Choroid plexus epithelial cell (primary cell): ENCODE results near the gene ARHGAP18.

Experiments
- DNase-seq: peaks from one replicate; pipeline ENCODE4 v3.0.0-alpha.2; 2010; ENCODE audit warnings: low read depth
- H3K4me3 ChIP-seq: 2 replicates; pipeline ENCODE4 v1.5.1; 2011; ENCODE audit warnings: low read depth, mild to moderate bottlenecking, control low read depth, low read length, moderate library complexity
- TF ChIP-seq, protein P1 (sequence below): conservative IDR thresholded peaks from 2 replicates; pipeline ENCODE4 v1.5.1; 2011; ENCODE audit warnings: low read depth, mild to moderate bottlenecking, control low read depth, inconsistent platforms, low read length, moderate library complexity

ARHGAP18 gene

GRCh38 chr6:129736105-129736504 lies 26.1 kb upstream of the ARHGAP18 start:
- no peak overlapping the region for H3K4me3 ChIP-seq
- DNase-seq: no peak
- TF ChIP-seq, protein P1, sequence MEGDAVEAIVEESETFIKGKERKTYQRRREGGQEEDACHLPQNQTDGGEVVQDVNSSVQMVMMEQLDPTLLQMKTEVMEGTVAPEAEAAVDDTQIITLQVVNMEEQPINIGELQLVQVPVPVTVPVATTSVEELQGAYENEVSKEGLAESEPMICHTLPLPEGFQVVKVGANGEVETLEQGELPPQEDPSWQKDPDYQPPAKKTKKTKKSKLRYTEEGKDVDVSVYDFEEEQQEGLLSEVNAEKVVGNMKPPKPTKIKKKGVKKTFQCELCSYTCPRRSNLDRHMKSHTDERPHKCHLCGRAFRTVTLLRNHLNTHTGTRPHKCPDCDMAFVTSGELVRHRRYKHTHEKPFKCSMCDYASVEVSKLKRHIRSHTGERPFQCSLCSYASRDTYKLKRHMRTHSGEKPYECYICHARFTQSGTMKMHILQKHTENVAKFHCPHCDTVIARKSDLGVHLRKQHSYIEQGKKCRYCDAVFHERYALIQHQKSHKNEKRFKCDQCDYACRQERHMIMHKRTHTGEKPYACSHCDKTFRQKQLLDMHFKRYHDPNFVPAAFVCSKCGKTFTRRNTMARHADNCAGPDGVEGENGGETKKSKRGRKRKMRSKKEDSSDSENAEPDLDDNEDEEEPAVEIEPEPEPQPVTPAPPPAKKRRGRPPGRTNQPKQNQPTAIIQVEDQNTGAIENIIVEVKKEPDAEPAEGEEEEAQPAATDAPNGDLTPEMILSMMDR: no peak

- no peak overlapping the region for H3K4me3 ChIP-seq
- DNase-seq: no peak
- TF ChIP-seq, protein P1: no peak
Measured at GRCh38 chr6:129733290-129733689, 23.3 kb upstream of the ARHGAP18 start.

DNA sequence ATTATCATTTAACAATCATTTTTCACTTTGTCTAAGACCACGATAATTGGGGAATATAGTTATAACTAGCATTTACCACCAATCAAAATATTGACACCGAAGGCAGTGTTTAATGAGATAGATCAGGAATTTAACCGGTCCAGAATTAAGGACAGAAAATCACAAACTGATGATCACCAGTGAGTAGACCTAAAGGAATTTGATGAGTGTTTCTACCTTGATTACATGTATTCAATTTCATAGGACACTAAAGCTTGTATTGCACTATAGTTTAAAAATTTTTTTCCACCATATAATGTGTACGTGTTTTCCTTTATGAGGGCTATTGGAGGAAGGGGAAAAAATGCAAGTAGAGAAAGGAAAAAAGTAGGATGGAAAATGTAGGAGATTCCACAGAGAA lies 22.6 kb upstream of the ARHGAP18 start:
- TF ChIP-seq, protein P1: no peak
- DNase-seq: no peak
- no peak overlapping the region for H3K4me3 ChIP-seq

GRCh38 chr6:129732034-129732433 lies 22.1 kb upstream of the ARHGAP18 start:
- TF ChIP-seq, protein P1: no peak
- no peak for DNase-seq
- no peak overlapping the region for H3K4me3 ChIP-seq

- no peak overlapping the region for H3K4me3 ChIP-seq
- no peak for DNase-seq
Measured at GRCh38 chr6:129731428-129731827, 21.5 kb upstream of the ARHGAP18 start.

DNA sequence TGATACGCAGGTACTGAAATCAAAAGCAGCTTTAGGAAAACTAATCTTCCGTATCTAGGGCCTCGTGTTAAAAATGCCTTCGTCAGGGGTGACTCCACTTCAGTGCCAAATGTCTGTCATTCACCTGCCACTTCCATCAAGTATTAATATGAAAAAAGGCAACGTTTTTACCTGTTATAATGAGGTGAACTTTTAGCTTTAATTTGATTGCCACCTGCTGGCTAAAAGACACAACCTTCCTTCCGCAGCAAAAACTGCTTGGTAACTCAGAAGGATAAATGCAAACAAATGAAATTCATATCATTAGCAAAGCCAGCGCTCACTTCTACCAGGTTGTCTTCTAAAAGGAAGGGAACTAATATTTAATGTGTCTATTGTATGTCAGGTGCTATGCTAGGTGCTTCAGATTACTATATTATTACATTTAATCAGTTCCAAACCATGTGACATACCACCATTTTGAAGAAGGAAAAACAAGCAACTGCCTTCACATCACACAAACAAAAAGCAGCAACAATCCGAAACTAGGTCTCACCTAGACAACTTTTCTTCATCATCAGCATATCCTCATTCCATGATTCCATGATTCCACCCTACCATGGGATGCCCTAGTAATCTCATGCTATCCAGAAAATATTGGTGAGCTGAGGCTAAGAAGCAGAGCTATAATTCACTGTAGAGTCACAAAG lies 20.6 kb upstream of the ARHGAP18 start:
- DNase-seq: peak; percentile 69
- no peak overlapping the region for H3K4me3 ChIP-seq
- TF ChIP-seq, protein P1: peak; percentile 71

More at GRCh38 chr6:129731428-129731827, 21.5 kb upstream of the ARHGAP18 start:
- TF ChIP-seq, protein P1: no peak

- DNase-seq: no peak
- H3K4me3 ChIP-seq: no peak overlapping the region
- TF ChIP-seq, protein P1: no peak
Measured at GRCh38 chr6:129726650-129727049, 16.7 kb upstream of the ARHGAP18 start.
